ENCODE results near the gene OR5B21.

- no peak for TF ChIP-seq POLR2A (IDR thresholded peaks at IDR 0.05; ENCODE audit: low read length)
- no peak for TF ChIP-seq GATA1 (IDR thresholded peaks at IDR 0.05; ENCODE audit: low read depth, low read length)
Measured at GRCh38 chr11:58495906-58496305, 12.0 kb downstream of the OR5B21 start.

Data from erythroblast (primary cell).